ENCODE measurements around the gene HLA-B. TPM values are rescaled to one million over a fixed set of nuclear protein-coding genes. Genes with fewer than 3 reads are reported as not detected.

HLA-B gene
- total RNA-seq, 1 experiment from 2014 or later: 41.9 TPM

GRCh38 chr6:31358302-31358701 lies 1.3 kb upstream of the HLA-B start:
- CTCF ChIA-PET: interaction anchor here (1.0 kb wide), 1 partner anchor 8 kb away, joined by 5 read pairs; no protein-coding TSS in a partner anchor
- BruUV-seq (replicated peaks): no TSS peak
- peaks cover 27% of the 10 kb centered on the region for H3K27me3 Mint-ChIP-seq (ENCODE audit: insufficient read depth, unreplicated experiment)

GRCh38 chr6:31357886-31358285 lies 907 bp upstream of the HLA-B start:
- no peaks in the 10 kb centered on the region for H3K9me3 ChIP-seq
- CTCF ChIA-PET: interaction anchor here (0.6 to 1.0 kb wide), 2 partner anchors 9 to 830 kb away, joined by 4 to 5 read pairs; no protein-coding TSS in a partner anchor
- Mint-ChIP-seq H3K36me3 (ENCODE audit: insufficient read depth, unreplicated experiment) (no peaks in the 10 kb centered on the region), H3K4me3 (ENCODE audit: unreplicated experiment) (peak overlapping the region; percentile 70), H3K27ac (ENCODE audit: unreplicated experiment) (no peak overlapping the region), H3K27me3 (ENCODE audit: insufficient read depth, unreplicated experiment) (peaks cover 28% of the 10 kb centered on the region), H3K9me3 (ENCODE audit: unreplicated experiment) (no peaks in the 10 kb centered on the region), H3K4me1 (ENCODE audit: low read depth, unreplicated experiment) (no peaks in the 10 kb centered on the region)
- no peak for TF ChIP-seq CTCF (IDR thresholded peaks at IDR 0.05; ENCODE audit: insufficient read depth in 1 of 2, low read depth in 1 of 2, low read length in 1 of 2, severe bottlenecking in 1 of 2, unreplicated experiment in 1 of 2)
- H3K27me3 ChIP-seq (replicated peaks; ENCODE audit: control insufficient read depth, insufficient read depth, low read length): no peaks in the 10 kb centered on the region
- intact Hi-C loops (cut with micrococcal nuclease; ENCODE audit: unreplicated experiment): loop anchor here (10.0 kb wide), 1 partner anchor 83 kb away; the partner anchor contains the start of gene HLA-C
- no peak for DNase-seq
- no peak overlapping the region for H3K4me3 ChIP-seq (ENCODE audit: low read depth, low read length)
- H3K36me3 ChIP-seq (ENCODE audit: control insufficient read depth, insufficient read depth, low read length): no peaks in the 10 kb centered on the region
- POLR2A ChIA-PET: no interaction called here
- H3K4me1 ChIP-seq: no peaks in the 10 kb centered on the region
- no TSS peak for BruUV-seq (replicated peaks)

More at GRCh38 chr6:31358302-31358701, 1.3 kb upstream of the HLA-B start:
- Histone ChIP-seq H3K27me3 (replicated peaks; ENCODE audit: control insufficient read depth, insufficient read depth, low read length) (no peaks in the 10 kb centered on the region), H3K4me3 (ENCODE audit: low read depth, low read length) (no peak overlapping the region), H3K4me1 (no peaks in the 10 kb centered on the region), H3K9me3 (no peaks in the 10 kb centered on the region), H3K36me3 (ENCODE audit: control insufficient read depth, insufficient read depth, low read length) (no peaks in the 10 kb centered on the region)
- intact Hi-C loops (cut with micrococcal nuclease; ENCODE audit: unreplicated experiment): loop anchor here (10.0 kb wide), 1 partner anchor 84 kb away; the partner anchor contains the start of gene HLA-C
- no peak for TF ChIP-seq CTCF (IDR thresholded peaks at IDR 0.05; ENCODE audit: insufficient read depth in 1 of 2, low read depth in 1 of 2, low read length in 1 of 2, severe bottlenecking in 1 of 2, unreplicated experiment in 1 of 2)
- no peak overlapping the region for H3K27ac Mint-ChIP-seq (ENCODE audit: unreplicated experiment)
- H3K4me1 Mint-ChIP-seq (ENCODE audit: low read depth, unreplicated experiment): no peaks in the 10 kb centered on the region
- POLR2A ChIA-PET: no interaction called here
- no peaks in the 10 kb centered on the region for H3K36me3 Mint-ChIP-seq (ENCODE audit: insufficient read depth, unreplicated experiment)
- no peaks in the 10 kb centered on the region for H3K9me3 Mint-ChIP-seq (ENCODE audit: unreplicated experiment)
- DNase-seq: no peak
- no peak overlapping the region for H3K4me3 Mint-ChIP-seq (ENCODE audit: unreplicated experiment)

GRCh38 chr6:31356216-31356945 lies 598 bp downstream of the HLA-B start:
- no peaks in the 10 kb centered on the region for H3K4me1 ChIP-seq
- H3K27me3 ChIP-seq (replicated peaks; ENCODE audit: control insufficient read depth, insufficient read depth, low read length): no peaks in the 10 kb centered on the region
- CTCF ChIA-PET: no interaction called here
- POLR2A ChIA-PET: no interaction called here
- H3K9me3 Mint-ChIP-seq (ENCODE audit: unreplicated experiment): no peaks in the 10 kb centered on the region
- no peaks in the 10 kb centered on the region for H3K9me3 ChIP-seq
- intact Hi-C loops (cut with micrococcal nuclease; ENCODE audit: unreplicated experiment): loop anchor here (10.0 kb wide), 1 partner anchor 82 kb away; the partner anchor contains the start of gene HLA-C
- no peak for TF ChIP-seq CTCF (IDR thresholded peaks at IDR 0.05; ENCODE audit: insufficient read depth in 1 of 2, low read depth in 1 of 2, low read length in 1 of 2, severe bottlenecking in 1 of 2, unreplicated experiment in 1 of 2)
- no peaks in the 10 kb centered on the region for H3K36me3 ChIP-seq (ENCODE audit: control insufficient read depth, insufficient read depth, low read length)
- no peak for DNase-seq
- BruUV-seq (replicated peaks): no TSS peak
- no peak overlapping the region for H3K27ac Mint-ChIP-seq (ENCODE audit: unreplicated experiment)
- H3K36me3 Mint-ChIP-seq (ENCODE audit: insufficient read depth, unreplicated experiment): no peaks in the 10 kb centered on the region
- peak overlapping the region; percentile 70 for H3K4me3 Mint-ChIP-seq (ENCODE audit: unreplicated experiment)
- H3K4me1 Mint-ChIP-seq (ENCODE audit: low read depth, unreplicated experiment): no peaks in the 10 kb centered on the region
- H3K4me3 ChIP-seq (ENCODE audit: low read depth, low read length): peak overlapping the region; percentile 35
- peaks cover 32% of the 10 kb centered on the region for H3K27me3 Mint-ChIP-seq (ENCODE audit: insufficient read depth, unreplicated experiment)

Measured in Caco-2 (cell line).